Posterior cingulate gyrus (tissue), 11 donors: ENCODE data around the gene TLN1.

Experiments
- DNase-seq, 10 donors: peaks; one replicate each; pipeline versions ENCODE4 v3.0.0 to v3.0.0-alpha.2; 2020 to 2021; ENCODE audit warnings: mixed read lengths in 3 of 10
- intact Hi-C: fragments of 100-400 bp; cut with DNase I; formaldehyde crosslinking; loops from one replicate; pipeline ENCODE4 v1.15.1; 2023

The TLN1 gene

DNA sequence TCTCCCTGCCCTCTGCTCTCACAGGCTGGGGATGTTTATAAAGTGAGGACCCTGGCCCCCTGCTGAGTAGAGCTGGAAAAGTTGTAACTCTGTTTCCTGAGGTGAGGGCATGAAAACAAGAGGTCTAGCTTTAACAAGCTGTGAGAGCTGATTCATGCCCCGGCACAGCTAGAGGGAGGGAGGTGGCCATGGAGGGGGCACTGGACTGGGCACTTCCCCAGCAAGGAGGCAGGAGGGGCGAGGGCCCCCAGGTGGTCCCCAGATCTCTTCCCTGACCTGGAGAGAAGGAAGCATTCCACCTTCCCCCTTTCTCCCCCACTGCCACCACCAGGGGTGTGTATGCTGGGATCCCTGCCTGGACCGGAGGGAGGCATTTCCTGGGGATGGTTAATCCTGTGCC is 22.3 kb upstream of the TLN1 start, which contains the start of gene MSMP:
TSS of gene MSMP (minus strand) at position 13 of the 400 bp plus-strand sequence. CDS start 147 bp downstream, outside the sequence.
- DNase-seq: peak in 2 of 10 donors; percentile 61 to 66
- intact Hi-C loops: no loop called here

DNA sequence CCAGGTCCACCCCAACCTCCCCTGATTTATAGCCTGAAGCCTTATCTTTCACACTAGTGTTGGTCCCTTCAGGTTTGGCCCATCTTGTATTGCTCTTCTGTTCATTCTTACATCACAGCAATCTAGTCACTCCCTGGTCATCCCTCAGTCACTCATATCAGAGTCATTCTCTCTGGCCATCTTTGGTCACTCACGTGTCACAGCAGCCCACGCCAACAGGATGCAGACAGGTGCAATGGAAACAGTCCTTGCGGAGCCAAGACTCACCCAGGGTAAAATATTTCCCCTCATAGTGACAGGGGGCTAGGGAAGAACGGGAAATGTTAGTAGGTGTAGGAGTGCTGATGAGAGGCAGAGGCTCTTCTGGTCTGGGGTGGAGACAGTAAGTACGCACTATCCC is 21.5 kb upstream of the TLN1 start:
- intact Hi-C loops: no loop called here
- DNase-seq: peak in 2 of 10 donors; percentile 7 to 30

DNA sequence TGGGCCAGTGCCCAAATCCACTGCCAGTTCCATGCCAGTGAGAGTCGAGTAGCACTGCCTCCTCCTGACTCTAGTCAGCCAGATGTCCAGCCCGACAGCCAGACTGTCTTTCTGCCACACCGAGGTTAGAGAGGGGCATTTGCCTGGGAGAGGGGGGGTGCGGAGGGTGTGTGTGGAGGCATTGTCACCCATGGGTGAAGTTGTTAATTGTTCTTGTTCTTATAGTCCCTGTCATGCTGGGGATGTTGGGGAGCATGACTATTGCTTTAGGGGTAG is 18.2 kb upstream of the TLN1 start:
- intact Hi-C loops: no loop called here
- peak in 3 of 10 donors; percentile 15 to 78 (median 64) for DNase-seq

DNA sequence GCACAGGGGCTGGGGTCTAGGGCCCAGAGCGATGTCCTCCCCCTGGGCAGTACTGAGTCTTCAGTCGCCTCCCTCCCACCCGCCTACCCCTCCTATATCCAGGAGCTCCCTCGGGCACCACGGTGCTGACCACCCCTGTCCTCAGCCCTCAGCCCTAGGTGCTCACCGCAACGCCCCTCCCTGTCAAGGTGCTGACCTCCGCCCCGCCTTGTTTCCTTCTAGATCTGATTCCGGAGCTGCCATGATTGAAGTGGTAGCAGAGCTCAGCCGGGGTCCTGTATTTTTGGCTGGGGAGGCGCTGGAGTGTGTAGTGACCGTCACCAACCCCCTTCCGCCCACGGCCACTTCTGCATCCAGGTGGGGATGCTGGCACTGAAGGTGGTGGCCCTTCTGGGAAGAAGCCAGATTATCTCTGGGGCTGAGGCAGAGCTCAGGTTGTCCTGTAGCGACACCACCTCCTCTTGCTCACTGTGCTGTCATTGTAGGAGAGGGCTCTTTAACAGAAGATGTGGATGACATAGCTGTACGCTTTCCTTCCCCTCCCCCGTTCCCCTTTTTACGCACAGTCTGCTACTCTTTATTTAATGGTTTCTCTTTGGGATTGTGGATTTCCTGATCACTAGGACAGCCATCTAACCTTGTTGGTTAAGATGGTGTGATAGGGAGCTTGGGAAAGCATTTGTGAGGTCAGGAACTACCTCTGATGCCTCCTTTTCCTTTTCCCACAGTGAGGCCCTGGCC is 17.7 kb upstream of the TLN1 start:
- peak in 5 of 10 donors; percentile 21 to 84 (median 77) for DNase-seq
- intact Hi-C loops: no loop called here

DNA sequence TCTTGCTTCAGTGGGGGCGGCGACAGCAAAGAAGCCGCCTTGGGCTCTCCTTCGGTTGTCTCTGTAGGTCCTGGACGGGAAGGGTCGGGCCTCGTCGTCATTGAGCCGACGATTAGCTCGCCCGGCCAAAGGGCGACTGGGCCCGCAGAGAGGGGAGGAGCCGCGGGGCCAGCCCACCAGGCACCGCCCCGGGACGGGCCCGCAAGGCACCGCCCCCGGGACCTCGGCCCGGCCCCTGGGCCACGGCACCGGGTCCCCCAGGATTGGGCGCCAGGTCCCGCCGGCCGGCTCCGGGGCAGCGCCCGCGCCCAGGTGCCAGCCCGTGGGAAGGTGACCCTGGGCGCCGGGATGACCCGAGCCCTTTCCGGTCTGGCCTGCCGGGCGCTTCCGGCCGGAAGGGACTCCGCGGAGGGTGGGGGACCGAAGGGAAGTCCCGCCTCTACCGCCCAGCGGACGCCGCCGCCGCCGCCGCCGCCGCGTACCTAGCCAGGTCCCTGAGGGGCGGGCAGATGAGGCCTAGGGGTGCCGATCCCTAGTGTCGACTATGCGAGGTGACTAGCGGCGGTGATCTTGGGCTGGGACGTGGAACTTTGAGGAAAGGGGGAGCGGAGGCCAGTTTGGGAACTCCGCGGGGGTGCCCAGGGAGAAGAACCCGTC is 17.0 kb upstream of the TLN1 start, which contains the start of the genes GBA2 and RGP1:
TSS of gene GBA2 (minus strand) at position 371 of the 657 bp plus-strand sequence. CDS start 524 bp downstream, outside the sequence.
TSS of gene RGP1 (plus strand) at position 430 of the 657 bp plus-strand sequence. CDS start 469 bp downstream, outside the sequence.
- intact Hi-C loops: no loop called here

DNA sequence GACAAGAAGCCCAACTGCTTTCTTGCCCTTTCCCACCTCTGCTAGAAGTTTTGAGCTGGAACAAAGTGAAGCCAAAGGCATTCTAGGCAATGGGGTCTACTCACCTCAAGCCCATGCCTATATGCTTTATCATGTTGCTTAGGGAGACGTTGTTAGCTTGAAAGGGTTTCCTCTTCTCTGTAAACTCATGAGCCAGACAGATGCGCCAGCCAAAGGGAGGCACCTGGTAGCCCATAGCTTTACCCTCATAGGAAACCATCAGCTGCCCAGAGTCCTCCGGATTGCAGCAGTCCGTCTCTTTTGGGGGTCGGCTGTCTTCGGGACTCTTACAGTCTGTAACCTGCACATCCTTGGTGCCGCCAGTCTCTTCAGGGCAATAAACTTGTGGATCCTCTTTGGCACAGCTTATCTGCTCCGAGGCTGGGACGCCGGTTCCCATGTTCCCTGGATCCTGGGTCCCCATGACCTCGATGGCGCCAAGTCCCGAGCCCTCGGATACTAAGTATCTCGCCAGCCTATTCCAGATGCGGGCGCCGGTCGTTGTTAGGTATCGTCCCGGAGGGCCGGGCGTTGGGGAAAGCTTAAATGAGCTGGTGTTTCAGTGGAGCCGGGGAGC is 16.4 kb upstream of the TLN1 start:
- no peak for DNase-seq
- intact Hi-C loops: no loop called here

More for the DNA sequence above, 17.0 kb upstream of the TLN1 start, which contains the start of the genes GBA2 and RGP1:
- DNase-seq: peak; percentile 69 to 98 (median 84)

DNA sequence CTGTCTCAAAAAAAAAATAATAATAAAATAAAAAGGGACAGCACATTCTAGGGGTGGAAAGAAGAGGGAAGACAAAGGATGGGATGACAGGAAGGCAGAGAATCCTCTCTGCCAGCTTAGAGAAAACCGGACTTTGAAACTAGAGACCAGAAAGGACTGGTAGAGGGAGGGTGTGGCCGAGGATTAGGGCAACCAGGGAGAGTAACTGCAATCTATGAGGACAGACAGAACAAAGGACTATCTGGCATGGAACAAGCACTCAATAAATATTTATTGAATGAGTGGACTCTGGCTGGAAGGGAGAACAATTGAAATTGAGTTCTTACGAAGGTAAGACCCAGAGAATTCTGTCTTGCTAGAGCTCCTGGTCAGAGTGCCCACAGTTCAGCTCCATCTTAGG is 14.6 kb upstream of the TLN1 start:
- no peak for DNase-seq
- intact Hi-C loops: no loop called here

DNA sequence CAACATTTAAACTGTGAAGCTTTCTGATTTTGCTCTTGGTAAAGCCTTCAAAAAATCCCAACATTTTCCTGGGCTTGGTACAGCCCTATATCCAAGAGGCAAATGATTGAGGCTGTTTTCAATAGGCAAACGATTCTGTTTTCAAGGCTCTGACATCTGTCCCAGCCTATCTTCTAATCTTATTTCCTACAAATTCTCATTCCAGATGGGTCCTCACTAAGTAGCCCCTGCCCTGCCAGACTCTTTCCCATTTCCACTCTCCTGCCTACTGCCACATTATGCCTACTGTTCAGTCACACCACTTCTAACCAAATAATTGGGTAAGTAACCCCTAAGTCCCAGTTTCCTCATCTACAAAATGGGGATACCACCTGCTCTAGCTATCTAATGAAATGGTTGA is 13.6 kb upstream of the TLN1 start:
- intact Hi-C loops: no loop called here

DNA sequence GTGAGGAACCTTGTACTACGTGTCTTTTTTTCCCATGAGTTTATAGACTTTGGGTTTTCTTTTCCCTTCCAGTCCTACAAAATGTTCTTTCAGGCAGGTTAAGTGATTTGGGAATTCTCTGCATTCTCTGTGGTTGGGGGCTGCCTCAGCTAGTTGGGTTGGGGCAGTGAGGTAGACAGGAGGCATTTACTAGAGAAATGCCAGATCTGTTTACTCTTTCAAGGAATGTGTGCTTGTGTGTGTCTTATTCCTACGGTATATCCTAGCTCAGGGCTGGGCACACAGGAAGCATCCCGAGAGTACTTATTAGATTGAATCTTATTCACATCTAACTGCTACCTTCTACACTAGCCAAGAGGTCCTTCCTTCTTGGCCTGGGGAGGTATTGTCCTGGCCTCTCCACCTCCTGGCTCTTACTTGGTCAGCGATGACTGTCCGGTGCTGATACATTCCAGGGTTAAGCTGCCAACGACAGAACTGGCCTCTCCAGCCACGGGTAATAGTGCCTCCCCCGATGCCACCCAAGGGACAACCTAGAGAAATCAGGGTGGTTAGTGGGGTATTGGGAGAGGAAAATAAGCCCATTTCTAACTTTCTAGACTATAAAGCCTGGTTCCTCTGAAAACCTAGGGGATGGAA is 12.0 kb upstream of the TLN1 start:
- intact Hi-C loops: no loop called here
- no peak for DNase-seq

More for the DNA sequence above, 13.6 kb upstream of the TLN1 start:
- DNase-seq: no peak

DNA sequence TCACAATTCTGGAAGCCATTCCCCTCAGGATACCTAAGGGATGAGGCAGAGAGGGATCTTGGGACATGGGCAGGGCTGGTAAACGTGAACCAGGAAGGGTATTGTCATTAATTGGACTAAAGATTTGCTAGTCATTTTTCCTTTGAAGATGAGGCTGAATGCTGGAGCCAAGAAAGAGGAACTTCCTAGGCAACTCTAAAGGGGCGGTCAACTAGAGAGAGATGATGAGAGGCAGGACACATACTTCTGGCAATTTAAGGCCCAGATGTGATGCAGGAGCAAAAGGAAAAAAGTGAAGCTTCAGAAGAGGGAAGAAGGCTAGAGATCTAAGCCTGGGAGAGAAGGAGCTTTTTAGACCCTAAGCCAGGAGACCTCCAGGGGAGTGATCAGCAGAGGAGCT is 11.5 kb upstream of the TLN1 start:
- DNase-seq: no peak
- intact Hi-C loops: no loop called here

DNA sequence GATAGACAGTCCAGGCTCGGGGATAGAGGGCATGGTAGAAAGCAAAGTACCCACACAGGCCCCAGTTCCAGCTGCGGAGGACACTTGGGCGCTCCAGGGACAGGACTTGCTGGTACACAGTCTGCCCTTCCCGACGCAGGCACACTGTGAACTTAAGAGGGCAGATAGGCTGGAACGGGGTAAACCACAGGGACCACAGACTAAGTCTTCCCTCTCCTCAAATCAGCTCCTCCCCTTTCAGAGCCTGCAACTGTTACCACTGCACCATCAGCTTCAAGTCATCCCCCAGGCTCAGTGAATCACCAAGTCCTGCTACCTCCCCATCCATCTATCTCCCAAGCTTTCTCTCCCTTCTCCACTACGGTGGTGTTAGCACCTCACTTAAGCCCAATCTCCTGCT is 9.7 kb upstream of the TLN1 start:
- intact Hi-C loops: no loop called here
- peak in 1 of 10 donors; percentile 15 for DNase-seq

DNA sequence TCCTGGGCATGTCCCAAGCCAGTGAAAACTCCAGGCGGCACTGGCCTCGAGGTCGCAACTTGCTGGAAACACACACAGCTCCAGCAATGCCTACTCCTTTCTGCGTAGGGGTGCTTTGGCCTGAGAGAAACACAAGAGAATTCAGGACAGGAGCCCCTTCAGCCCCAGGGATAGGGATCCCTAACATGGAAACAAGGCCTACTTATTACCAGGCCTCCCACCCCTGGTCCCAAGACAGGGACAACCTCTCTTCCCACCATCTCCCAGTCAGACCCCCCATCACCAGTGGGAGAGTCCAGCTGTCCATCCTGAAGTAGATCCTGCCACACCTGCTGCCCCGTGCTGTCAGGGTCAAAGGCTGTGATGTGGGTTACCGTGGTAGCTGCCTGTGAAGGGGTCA is 8.2 kb upstream of the TLN1 start:
- intact Hi-C loops: no loop called here
- DNase-seq: no peak

DNA sequence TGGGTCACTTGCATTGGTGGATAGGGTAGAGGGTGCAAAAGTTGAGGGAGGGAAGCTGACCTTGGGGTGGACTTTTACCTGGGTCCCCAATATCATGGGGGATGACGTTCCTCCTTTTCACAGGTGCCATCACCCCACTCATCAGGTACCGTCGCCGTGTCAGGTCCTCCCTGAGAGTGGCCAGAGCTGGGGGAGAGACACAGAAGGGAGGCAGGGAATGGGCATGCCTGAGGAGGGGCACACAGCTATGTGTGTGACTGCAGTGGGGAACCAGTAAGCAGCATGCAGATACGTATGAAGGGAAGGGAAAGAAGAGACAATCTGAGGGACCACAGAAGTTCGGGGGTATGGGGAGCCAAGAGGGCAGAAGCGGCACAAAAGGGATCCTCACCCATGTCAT is 6.9 kb upstream of the TLN1 start:
- intact Hi-C loops: loop anchor here (10.0 kb wide), 1 partner anchor 644 kb away; the partner anchor contains the start of gene PIGO

DNA sequence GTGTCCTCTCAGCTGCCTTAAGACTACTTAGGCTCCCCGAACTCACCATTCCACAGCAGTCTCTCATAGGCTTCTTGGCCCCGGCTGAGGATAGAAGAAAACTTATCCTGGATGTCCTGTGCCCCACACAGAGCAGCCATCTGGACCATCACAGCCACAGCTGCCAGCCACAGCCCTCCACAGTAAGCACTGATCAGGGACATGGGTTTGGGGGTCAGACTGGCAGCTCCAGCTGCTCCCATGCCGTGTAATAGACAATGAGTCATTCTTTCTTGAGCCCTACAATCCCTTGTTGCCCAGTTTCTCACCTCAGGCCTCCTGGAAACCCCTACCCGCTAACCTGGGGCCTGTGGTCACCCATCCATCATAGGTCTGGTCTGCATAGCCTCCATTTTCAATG is 6.2 kb upstream of the TLN1 start:
- no peak for DNase-seq
- intact Hi-C loops: loop anchor here (10.0 kb wide), 1 partner anchor 643 kb away; the partner anchor contains the start of gene PIGO

More for the DNA sequence above, 6.9 kb upstream of the TLN1 start:
- no peak for DNase-seq

DNA sequence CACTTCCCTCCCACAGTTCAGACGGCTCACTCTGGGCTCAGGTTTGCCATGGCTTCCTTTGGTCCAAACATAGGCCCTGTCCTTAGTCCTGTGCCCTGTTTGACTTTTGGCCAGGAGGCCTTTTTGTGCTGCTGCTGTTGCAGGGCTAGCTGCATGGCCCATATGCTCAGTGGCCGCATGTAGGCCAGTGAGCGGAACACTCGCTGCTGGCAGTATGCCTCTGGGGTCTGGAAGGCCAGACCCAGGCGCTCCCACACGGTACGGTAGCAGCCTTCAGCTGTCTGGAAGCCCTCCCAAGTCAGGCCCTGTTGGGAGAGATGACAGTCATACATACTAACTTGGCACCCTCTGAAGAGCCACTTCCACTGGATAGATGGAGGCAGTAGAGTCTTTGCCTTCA is 5.1 kb upstream of the TLN1 start:
- no peak for DNase-seq
- intact Hi-C loops: loop anchor here (10.0 kb wide), 1 partner anchor 642 kb away; the partner anchor contains the start of gene PIGO

DNA sequence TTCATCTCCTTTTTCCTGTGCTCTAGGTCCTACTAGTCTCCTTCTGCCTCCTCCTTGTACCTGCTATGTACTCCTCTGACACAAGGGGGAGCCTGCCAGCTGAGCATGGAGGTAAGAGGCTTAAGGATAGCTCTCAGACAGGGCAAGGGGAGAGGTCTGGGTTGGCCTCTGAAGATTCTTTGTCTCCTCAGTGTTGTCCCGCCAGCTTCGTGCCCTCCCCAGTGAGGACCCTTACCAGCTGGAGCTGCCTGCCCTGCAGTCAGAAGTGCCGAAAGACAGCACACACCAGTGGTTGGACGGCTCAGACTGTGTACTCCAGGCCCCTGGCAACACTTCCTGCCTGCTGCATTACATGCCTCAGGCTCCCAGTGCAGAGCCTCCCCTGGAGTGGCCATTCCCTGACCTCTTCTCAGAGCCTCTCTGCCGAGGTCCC is 4.2 kb upstream of the TLN1 start:
- peak in 6 of 10 donors; percentile 31 to 90 (median 60) for DNase-seq
- intact Hi-C loops: loop anchor here (10.0 kb wide), 1 partner anchor 641 kb away; the partner anchor contains the start of gene PIGO

DNA sequence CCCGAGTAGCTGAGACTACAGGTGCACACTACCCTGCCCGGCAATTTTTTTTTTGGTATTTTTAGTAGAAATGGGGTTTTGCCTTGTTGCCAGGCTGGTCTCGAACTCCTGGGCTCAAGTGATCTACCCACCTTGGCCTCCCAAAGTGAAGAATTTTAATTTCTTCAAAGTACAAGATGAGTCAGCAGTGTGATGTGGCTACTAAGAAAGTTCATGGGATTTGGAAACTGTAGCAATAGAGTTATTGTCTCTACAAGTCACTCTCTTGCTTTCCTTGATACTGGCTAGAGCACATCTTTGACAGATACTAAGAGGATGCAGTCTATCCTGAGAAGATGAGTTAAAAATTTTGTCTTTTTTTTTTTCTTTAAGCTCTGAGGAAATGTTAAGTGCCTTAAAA is 2.1 kb upstream of the TLN1 start:
- no peak for DNase-seq
- intact Hi-C loops: loop anchor here (5.0 to 10.0 kb wide), 2 partner anchors 93 to 639 kb away; partner anchors contain the start of genes FAM221B, PIGO and TMEM8B

DNA sequence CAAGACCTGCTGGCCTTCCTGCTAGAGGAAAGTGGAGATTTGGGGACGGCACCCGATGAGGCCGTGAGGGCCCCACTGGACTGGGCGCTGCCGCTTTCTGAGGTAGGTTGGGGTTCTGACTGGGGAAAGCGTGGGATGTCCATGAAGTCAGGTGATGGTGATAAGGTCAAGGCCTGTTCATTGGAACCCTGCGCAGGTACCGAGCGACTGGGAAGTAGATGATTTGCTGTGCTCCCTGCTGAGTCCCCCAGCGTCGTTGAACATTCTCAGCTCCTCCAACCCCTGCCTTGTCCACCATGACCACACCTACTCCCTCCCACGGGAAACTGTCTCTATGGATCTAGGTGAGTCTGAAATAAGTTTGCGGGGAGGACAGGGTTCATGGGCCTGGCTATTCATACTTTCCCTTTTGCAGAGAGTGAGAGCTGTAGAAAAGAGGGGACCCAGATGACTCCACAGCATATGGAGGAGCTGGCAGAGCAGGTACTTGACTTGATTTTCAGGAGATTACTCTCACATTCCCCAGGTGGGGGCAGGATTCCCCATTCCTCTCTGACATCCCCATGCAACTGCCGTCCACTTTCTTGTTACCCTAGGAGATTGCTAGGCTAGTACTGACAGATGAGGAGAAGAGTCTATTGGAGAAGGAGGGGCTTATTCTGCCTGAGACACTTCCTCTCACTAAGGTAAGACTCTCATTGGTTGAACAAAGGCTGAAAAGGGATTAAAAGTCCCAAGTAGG is 976 bp upstream of the TLN1 start:
- intact Hi-C loops: loop anchor here (2.0 to 10.0 kb wide), 4 partner anchors 76 to 638 kb away; partner anchors contain the start of genes FAM221B, PIGO, TESK1 and TMEM8B

DNA sequence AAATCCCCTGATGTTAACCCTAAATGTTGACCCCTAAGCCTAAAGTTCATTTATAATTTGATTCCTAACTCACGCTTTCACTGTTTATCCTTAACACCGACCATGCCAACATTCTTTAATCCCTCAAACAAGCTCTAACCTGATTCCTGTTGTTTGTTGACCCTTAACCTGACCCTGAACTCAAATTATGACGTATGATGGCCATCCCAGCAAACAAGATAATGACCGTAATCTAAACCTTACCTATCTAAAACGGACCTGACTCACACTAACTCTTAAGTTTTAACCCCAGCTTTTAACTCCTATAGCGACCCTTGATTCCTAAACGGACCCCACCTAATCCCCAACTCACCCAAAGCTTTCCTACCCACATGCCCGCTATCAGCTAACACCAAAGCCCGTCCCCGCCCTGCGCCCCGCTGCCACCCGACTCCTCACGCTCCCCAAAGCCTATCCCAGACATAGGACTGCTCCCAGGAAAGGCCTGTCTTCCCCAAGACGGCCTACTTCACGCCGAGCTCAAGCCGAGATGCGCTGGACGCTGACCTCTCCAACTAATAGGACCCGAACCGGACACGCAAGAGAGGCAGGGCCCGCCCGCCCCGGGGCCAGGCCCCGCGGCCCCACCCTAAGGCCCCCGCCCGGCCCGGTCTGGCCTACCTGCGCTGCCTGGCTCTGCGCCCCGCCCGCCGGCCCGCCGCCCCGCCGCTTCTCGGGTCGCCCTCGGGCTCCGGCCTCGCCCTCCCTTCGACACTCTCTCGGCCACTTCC is 395 bp downstream of the TLN1 start:
- DNase-seq: peak in 2 of 10 donors; percentile 26 to 86
- intact Hi-C loops: loop anchor here (2.0 to 10.0 kb wide), 4 partner anchors 75 to 637 kb away; partner anchors contain the start of genes FAM221B, PIGO, TESK1 and TMEM8B

More for the DNA sequence above, 976 bp upstream of the TLN1 start:
- DNase-seq: peak in 1 of 10 donors; percentile 23
